OCI-LY1 (cell line): ENCODE results near the gene AK2.
"Not testable (repeated sequence)": the region's sequence is repeated elsewhere in the genome, so short reads cannot be mapped to it uniquely, and the experiment has no call there.

Experiments
- H2AFZ ChIP-seq: fragments of 200-600 bp; sonication (generic), shearing (Covaris generic); 2 replicates; pipeline ENCODE4 v1.6.0; 2014; ENCODE audit warnings: antibody characterized with exemption, mild to moderate bottlenecking, low read length
- H3F3A ChIP-seq: fragments of 200-600 bp; sonication (generic), shearing (Covaris generic); 2 replicates; pipeline ENCODE4 v1.6.0; 2014; ENCODE audit warnings: mild to moderate bottlenecking, antibody characterized with exemption, low read length, moderate library complexity; ENCODE audit not compliant: insufficient read depth
- H3K27ac ChIP-seq: fragments of 200-600 bp; sonication (generic); 2 replicates; pipeline ENCODE4 v1.5.1; 2014; ENCODE audit warnings: low read length, mixed run types, mild to moderate bottlenecking, low read depth; ENCODE audit not compliant: poor library complexity, severe bottlenecking
- H3K27me3 ChIP-seq: fragments of 200-600 bp; sonication (generic); 2 replicates; pipeline ENCODE4 v1.6.0; 2014; ENCODE audit warnings: antibody characterized with exemption, mild to moderate bottlenecking, low read length, moderate library complexity; ENCODE audit not compliant: insufficient read depth
- H3K36me3 ChIP-seq: fragments of 200-600 bp; sonication (generic); 2 replicates; pipeline ENCODE4 v1.6.1; 2014; ENCODE audit warnings: mild to moderate bottlenecking, antibody characterized with exemption, low read length, moderate library complexity, mixed read lengths; ENCODE audit not compliant: insufficient read depth
- H3K4me1 ChIP-seq: fragments of 200-600 bp; sonication (generic); 2 replicates; pipeline ENCODE4 v1.5.1; 2014; ENCODE audit warnings: mild to moderate bottlenecking, low read length, moderate library complexity; ENCODE audit not compliant: insufficient read depth, severe bottlenecking
- H3K4me2 ChIP-seq: fragments of 200-600 bp; sonication (generic), shearing (Covaris generic); 2 replicates; pipeline ENCODE4 v1.6.1; 2014; ENCODE audit warnings: low read length
- H3K4me3 ChIP-seq: fragments of 200-600 bp; sonication (generic); 2 replicates; pipeline ENCODE4 v1.5.1; 2014; ENCODE audit warnings: low read length, low read depth, mild to moderate bottlenecking, mixed read lengths; ENCODE audit not compliant: poor library complexity, severe bottlenecking
- H3K79me2 ChIP-seq: fragments of 200-600 bp; shearing (Covaris generic); 2 replicates; pipeline ENCODE4 v1.6.1; 2016; ENCODE audit warnings: mixed run types, low read length, mixed read lengths; ENCODE audit not compliant: insufficient read depth
- H3K9ac ChIP-seq: fragments of 200-600 bp; sonication (generic), shearing (Covaris generic); 2 replicates; pipeline ENCODE4 v1.6.1; 2014; ENCODE audit warnings: mild to moderate bottlenecking, low read length, mixed read lengths
- H3K9me2 ChIP-seq: fragments of 200-600 bp; sonication (generic), shearing (Covaris generic); 2 replicates; pipeline ENCODE4 v1.6.1; 2014; ENCODE audit warnings: low read depth, mild to moderate bottlenecking, low read length, mixed read lengths
- H3K9me3 ChIP-seq: fragments of 200-600 bp; shearing (Covaris generic); 2 replicates; pipeline ENCODE4 v1.6.1; 2014; ENCODE audit warnings: low read length, mixed read lengths
- H4K20me1 ChIP-seq: fragments of 200-600 bp; sonication (generic), shearing (Covaris generic); 2 replicates; pipeline ENCODE4 v1.6.0; 2016; ENCODE audit warnings: mild to moderate bottlenecking, low read length; ENCODE audit not compliant: insufficient read depth
- CTCF ChIP-seq: fragments of 200-600 bp; sonication (generic), shearing (Covaris generic); IDR thresholded peaks from 2 replicates; pipeline ENCODE4 v1.5.1; 2017; ENCODE audit warnings: mild to moderate bottlenecking, antibody characterized with exemption, low read length, moderate library complexity, mixed read lengths
- EZH2 ChIP-seq: fragments of 200-600 bp; sonication (generic), shearing (Covaris generic); IDR thresholded peaks from 2 replicates; pipeline ENCODE4 v1.8.0; 2017; ENCODE audit warnings: borderline replicate concordance, mixed run types, mild to moderate bottlenecking, antibody characterized with exemption, low read length, moderate library complexity, mixed read lengths

Gene AK2

GRCh38 chr1:32998997-32999396 lies 37.7 kb downstream of the AK2 start:
- Histone ChIP-seq H3K27ac (no peak overlapping the region), H3K9ac (no peak overlapping the region)
- TF ChIP-seq CTCF, result no peak
- no peak for TF ChIP-seq EZH2

GRCh38 chr1:32998064-32998463 lies 38.6 kb downstream of the AK2 start:
- Histone ChIP-seq H3K27ac (no peak overlapping the region), H3K9me3 (no peaks in the 10 kb centered on the region), H3K4me3 (no peak overlapping the region), H3K4me2 (no peak overlapping the region), H2AFZ (no peak overlapping the region), H3K36me3 (no peaks in the 10 kb centered on the region; the same call in 1 of the 2 replicates), H3K9me2 (no peaks in the 10 kb centered on the region), H3K79me2 (no peaks in the 10 kb centered on the region), H3K4me1 (peaks cover 8% of the 10 kb centered on the region), H3K9ac (no peak overlapping the region), H3F3A (no peaks in the 10 kb centered on the region), H4K20me1 (no peaks in the 10 kb centered on the region), H3K27me3 (no peaks in the 10 kb centered on the region)
- TF ChIP-seq EZH2 (no peak), CTCF (no peak)

More at GRCh38 chr1:32998997-32999396, 37.7 kb downstream of the AK2 start:
- Histone ChIP-seq H3K36me3 (no peaks in the 10 kb centered on the region; the same call in 1 of the 2 replicates), H3K79me2 (no peaks in the 10 kb centered on the region), H3F3A (no peaks in the 10 kb centered on the region), H3K9me2 (no peaks in the 10 kb centered on the region), H4K20me1 (no peaks in the 10 kb centered on the region), H3K4me3 (no peak overlapping the region), H3K4me2 (no peak overlapping the region), H3K27me3 (no peaks in the 10 kb centered on the region), H3K9me3 (no peaks in the 10 kb centered on the region), H3K4me1 (no peaks in the 10 kb centered on the region), H2AFZ (no peak overlapping the region)

- H3K4me1 ChIP-seq, result peaks cover 15% of the 10 kb centered on the region
- H3K79me2 ChIP-seq, result no peaks in the 10 kb centered on the region
- H3K27me3 ChIP-seq, result no peaks in the 10 kb centered on the region
- no peaks in the 10 kb centered on the region for H4K20me1 ChIP-seq
- TF ChIP-seq CTCF (no peak), EZH2 (no peak)
- H3K4me2 ChIP-seq, result no peak overlapping the region
- H3K27ac ChIP-seq, result no peak overlapping the region
- H3K9me2 ChIP-seq, result no peaks in the 10 kb centered on the region
- no peaks in the 10 kb centered on the region for H3F3A ChIP-seq
- H3K9me3 ChIP-seq, result no peaks in the 10 kb centered on the region
- H3K36me3 ChIP-seq, result no peaks in the 10 kb centered on the region
- H2AFZ ChIP-seq, result no peak overlapping the region
- H3K4me3 ChIP-seq, result no peak overlapping the region
- no peak overlapping the region for H3K9ac ChIP-seq
These were observed 39.2 kb downstream of the AK2 start for GRCh38 chr1:32997381-32997891.

GRCh38 chr1:32993324-32993636 lies 43.4 kb downstream of the AK2 start:
- Histone ChIP-seq H3K4me2 (peak overlapping the region; percentile 57), H3K4me1 (peaks cover 28% of the 10 kb centered on the region), H3K27ac (peak overlapping the region; percentile 90)
- not testable (repeated sequence) for H3K4me3 ChIP-seq, H3K9me2 ChIP-seq, H3K9me3 ChIP-seq, H3K27me3 ChIP-seq, H3K36me3 ChIP-seq, H3K79me2 ChIP-seq, H4K20me1 ChIP-seq, H2AFZ ChIP-seq, H3K9ac ChIP-seq, H3F3A ChIP-seq
